IMR-90 (cell line): Measurements from ENCODE around the gene GALNT17.

ENCODE experiments used
- CEBPB ChIP-seq: IDR thresholded peaks from 2 replicates; pipeline ENCODE4 v1.6.1; 2012; ENCODE audit warnings: low read depth, low read length, improper control_type of control experiment
- CTCF ChIP-seq: conservative IDR thresholded peaks from 2 replicates; pipeline ENCODE4 v1.5.1; 2012; ENCODE audit warnings: mild to moderate bottlenecking, low read depth, low read length, improper control_type of control experiment
- POLR2A ChIP-seq: IDR thresholded peaks from 2 replicates; pipeline ENCODE4 v1.6.1; 2012; ENCODE audit warnings: mild to moderate bottlenecking, low read depth, low read length
- RAD21 ChIP-seq: IDR thresholded peaks from 2 replicates; pipeline ENCODE4 v1.6.1; 2012; ENCODE audit warnings: low read length, improper control_type of control experiment
- RCOR1 ChIP-seq: IDR thresholded peaks from 2 replicates; pipeline ENCODE4 v1.6.1; 2012; ENCODE audit warnings: mild to moderate bottlenecking, low read length, improper control_type of control experiment; ENCODE audit not compliant: insufficient replicate concordance
- TF ChIP-seq, protein P1 (sequence below): fragments of 150-350 bp; IDR thresholded peaks from 2 replicates; pipeline ENCODE4 v1.6.1; 2017; ENCODE audit warnings: mild to moderate bottlenecking, antibody characterized with exemption, low read length, low read depth

DNA sequence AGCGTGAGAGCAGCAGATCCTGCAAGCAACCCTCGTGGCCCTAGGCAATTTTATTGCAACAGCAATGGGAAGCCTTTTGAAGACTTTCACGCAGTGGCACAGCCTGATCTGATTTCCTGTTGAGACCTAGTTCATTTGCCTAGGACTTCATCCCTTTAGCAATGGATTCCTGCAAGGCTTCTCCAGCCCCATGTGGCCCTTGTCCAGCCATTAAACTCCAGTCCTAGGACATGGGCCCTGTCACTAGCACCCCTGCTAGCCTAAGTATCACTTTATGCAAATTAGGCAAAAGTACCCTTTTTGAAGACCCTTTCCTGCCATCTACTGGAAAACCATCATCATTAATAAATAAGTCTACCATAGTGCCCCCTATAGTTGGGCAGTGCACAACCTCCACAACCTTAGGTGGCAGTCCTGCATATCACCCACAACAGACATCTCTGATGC is 379.4 kb downstream of the GALNT17 start:
- TF ChIP-seq POLR2A (no peak), RCOR1 (no peak), CTCF (no peak), CEBPB (no peak), RAD21 (no peak)
- TF ChIP-seq, protein P1, sequence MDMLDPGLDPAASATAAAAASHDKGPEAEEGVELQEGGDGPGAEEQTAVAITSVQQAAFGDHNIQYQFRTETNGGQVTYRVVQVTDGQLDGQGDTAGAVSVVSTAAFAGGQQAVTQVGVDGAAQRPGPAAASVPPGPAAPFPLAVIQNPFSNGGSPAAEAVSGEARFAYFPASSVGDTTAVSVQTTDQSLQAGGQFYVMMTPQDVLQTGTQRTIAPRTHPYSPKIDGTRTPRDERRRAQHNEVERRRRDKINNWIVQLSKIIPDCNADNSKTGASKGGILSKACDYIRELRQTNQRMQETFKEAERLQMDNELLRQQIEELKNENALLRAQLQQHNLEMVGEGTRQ, result no peak
